Mesodermal cell (in vitro differentiated cells): Measurements from ENCODE around the gene CCM2.
"Not testable (repeated sequence)": the region's sequence is repeated elsewhere in the genome, so short reads cannot be mapped to it uniquely, and the experiment has no call there.

Experiments used
- H3K27ac ChIP-seq: 2 replicates; pipeline ENCODE4 v1.7.0; 2013; ENCODE audit warnings: mild to moderate bottlenecking, low read depth, low read length, moderate library complexity; ENCODE audit not compliant: severe bottlenecking
- H3K36me3 ChIP-seq: 2 replicates; pipeline ENCODE4 v1.7.1; 2013; ENCODE audit warnings: mild to moderate bottlenecking, low read length, moderate library complexity; ENCODE audit not compliant: control insufficient read depth, insufficient read depth
- H3K4me1 ChIP-seq: one replicate; pipeline ENCODE4 v1.7.1; 2013; ENCODE audit warnings: mild to moderate bottlenecking, low read length; ENCODE audit not compliant: insufficient read depth, control insufficient read depth, poor library complexity, severe bottlenecking
- H3K4me3 ChIP-seq: 2 replicates; pipeline ENCODE4 v1.7.0; 2013; ENCODE audit warnings: low read length, control low read depth, mild to moderate bottlenecking; ENCODE audit not compliant: insufficient read depth, poor library complexity, severe bottlenecking; ENCODE audit errors: extremely low read depth
- H3K9me3 ChIP-seq: 2 replicates; pipeline ENCODE4 v1.7.1; 2013; ENCODE audit warnings: mild to moderate bottlenecking, low read length, moderate library complexity; ENCODE audit not compliant: control insufficient read depth
- WGBS, 2 experiments: methylation state at CpG; one replicate each; pipeline ENCODE4 v1.1.5; 2013; ENCODE audit warnings: missing lambda C conversion rate in 2 of 2; ENCODE audit not compliant: insufficient coverage in 2 of 2; 5-methylcytosine and 5-hydroxymethylcytosine counted together

CCM2 gene

GRCh38 chr7:45108863-45109262 is 108.9 kb downstream of the CCM2 start:
- no peaks in the 10 kb centered on the region for H3K9me3 ChIP-seq
- peaks cover 60% of the 10 kb centered on the region for H3K36me3 ChIP-seq
- H3K4me1 ChIP-seq: peaks cover 16% of the 10 kb centered on the region
- H3K27ac ChIP-seq: no peak overlapping the region
- WGBS, 2 experiments: 94 to 98% methylated on average over 6 to 7 of the region's 8 CpGs
- no peak overlapping the region for H3K4me3 ChIP-seq

DNA sequence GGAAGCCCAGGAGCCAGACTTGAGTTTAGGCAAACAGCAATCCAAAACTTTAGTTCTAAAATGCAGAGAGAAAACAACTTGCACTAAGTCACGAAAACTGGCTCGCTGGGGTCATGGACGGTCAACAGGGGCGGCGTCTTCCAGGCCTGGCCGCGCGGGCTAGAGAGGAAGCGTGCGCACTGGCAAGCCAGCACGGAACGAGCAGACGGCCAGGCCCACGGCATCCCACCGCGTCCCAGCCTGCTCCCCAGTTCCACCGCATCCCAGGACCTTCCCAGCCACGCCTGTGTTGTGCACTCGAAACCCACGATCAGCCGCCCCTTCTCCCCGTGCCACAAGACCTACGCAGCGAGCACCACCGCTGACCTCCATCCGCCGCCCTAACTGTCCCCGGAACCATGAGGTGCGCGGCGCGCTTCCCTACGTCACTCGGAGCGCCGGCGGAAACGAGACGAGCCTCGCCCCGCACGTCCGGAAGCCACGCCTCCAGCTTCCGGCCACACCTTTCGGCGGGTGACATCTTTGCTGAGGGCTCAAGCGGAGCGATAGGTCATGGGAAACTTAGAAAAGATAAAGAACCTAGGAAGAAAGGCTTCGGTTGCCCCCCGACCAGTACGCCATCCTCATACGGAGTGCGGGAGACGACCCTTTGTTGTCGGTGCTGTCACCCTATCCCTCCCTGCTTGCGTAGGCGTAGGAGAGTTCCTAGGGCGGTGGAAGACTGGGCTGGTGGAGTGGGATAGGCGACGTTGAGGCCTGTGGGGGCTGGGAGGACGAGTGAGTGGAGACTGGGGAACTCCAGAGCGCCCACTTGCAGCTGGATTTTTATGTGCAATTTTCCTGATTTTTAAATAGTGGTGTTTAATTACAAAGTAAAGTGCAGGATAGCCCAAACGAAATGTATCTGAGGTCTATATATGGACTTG is 111.6 kb downstream of the CCM2 start, which contains the start of gene TBRG4:
Gene TBRG4, minus strand, starts transcription at position 400 of the 926 bp plus-strand sequence. CDS start 2,460 bp downstream, outside the sequence.
- peak within 1 kb of the TSS; percentile 86 for H3K4me3 ChIP-seq
- WGBS, 2 experiments: 0 to 1% methylated on average over 56 of the region's 64 CpGs
- no peaks in the 10 kb centered on the region for H3K9me3 ChIP-seq
- peak within 1 kb of the TSS; percentile 98 for H3K27ac ChIP-seq
- H3K4me1 ChIP-seq: peaks cover 16% of the 10 kb centered on the region
- H3K36me3 ChIP-seq: peaks cover 33% of the 10 kb centered on the region

DNA sequence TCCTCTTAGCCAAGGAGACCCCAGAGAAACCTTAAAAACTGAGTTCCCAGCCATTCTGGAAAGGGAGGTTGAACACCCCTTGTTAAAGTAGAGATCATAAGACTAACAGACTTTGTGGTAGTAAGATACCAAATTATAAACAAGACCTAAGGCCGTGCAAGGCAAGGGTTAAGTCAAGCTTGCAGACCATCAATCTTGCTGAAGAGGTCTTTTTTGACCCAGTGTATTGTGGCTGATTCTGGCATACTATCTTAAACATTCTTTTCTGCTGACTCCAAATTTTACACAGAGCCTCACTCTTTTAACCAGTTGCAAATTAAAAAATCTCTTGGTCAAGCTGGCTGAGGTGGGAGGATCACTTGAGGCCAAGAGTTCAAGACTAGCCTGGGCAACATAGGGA is 112.6 kb downstream of the CCM2 start:
- Histone ChIP-seq H3K4me3 (peak overlapping the region; percentile 86), H3K36me3 (peaks cover 22% of the 10 kb centered on the region), H3K27ac (peak overlapping the region; percentile 98), H3K4me1 (peaks cover 12% of the 10 kb centered on the region), H3K9me3 (no peaks in the 10 kb centered on the region)
- WGBS, 2 experiments: 100% methylated on average over 1 of the region's 1 CpG; no CpG with 5 or more reads in 1 of the 2 experiments

DNA sequence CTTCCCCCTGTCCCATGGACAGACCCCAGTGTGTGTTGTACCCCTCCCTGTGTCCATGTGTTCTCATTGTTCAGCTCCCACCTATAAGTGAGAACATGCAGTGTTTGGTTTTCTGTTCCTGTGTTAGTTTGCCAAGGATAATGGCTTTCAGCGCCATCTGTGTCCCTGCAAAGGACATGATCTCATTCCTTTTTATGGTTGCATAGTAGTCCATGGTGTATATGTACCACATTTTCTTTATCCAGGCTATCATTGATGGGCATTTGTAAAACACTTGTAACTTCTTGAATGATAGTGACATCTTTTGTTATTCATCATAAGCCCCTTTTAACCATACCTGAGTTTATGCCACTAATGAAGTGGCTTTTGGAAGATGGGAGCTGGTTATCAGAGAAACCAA is 114.3 kb downstream of the CCM2 start:
- WGBS, 2 experiments: 100% methylated on average over 1 of the region's 1 CpG; no CpG with 5 or more reads in 1 of the 2 experiments
- H3K4me3 ChIP-seq, H3K4me1 ChIP-seq, H3K36me3 ChIP-seq, H3K9me3 ChIP-seq, H3K27ac ChIP-seq: not testable (repeated sequence)

- Histone ChIP-seq H3K4me1 (peaks cover 6% of the 10 kb centered on the region), H3K4me3 (no peak overlapping the region), H3K27ac (no peak overlapping the region), H3K36me3 (peaks cover 3% of the 10 kb centered on the region), H3K9me3 (no peaks in the 10 kb centered on the region)
Observed at GRCh38 chr7:45114926-45115325, 114.9 kb downstream of the CCM2 start.

DNA sequence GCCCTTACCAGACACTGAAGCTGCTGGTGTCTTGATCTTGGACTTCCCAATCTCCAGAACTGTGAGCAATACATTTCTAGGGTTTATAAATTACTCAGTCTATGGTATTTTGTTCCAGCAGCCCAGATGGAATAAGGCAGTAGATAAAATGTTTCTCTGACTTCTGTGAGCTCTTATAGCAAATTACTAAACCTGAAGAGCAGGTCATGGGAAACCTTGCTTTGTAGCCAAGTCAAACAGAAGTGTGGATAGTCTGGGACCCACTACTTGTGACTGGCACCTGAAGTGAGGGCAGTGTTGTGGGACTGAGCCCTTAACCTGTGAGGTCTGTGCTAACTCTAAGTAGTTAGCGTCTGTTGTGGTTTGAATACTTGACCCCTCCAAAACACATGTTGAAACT is 116.0 kb downstream of the CCM2 start:
- H3K36me3 ChIP-seq: no peaks in the 10 kb centered on the region
- no peak overlapping the region for H3K27ac ChIP-seq
- no peaks in the 10 kb centered on the region for H3K4me1 ChIP-seq
- no peaks in the 10 kb centered on the region for H3K9me3 ChIP-seq
- WGBS, 2 experiments: no CpG with 5 or more reads among the region's 1 CpG
- no peak overlapping the region for H3K4me3 ChIP-seq

DNA sequence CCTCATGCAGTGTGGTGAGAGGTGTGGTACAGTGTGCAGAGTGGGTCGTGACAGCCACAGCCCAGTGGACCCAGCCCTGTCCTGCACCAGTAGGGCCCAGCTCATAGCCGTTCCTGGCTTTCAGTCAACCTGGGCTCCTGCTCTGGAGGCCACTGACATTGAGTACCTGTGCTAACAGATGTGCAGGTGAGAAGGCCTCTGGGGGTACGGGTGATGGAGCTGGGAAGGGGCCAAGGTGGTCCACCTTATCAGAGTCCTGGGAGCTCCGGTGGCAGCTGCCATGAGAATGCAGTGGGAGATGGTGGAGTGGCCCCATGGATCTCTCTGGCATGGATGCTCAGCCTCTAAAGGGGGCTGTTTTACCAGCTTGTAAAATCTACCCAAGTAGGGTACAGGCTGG is 117.6 kb downstream of the CCM2 start:
- Histone ChIP-seq H3K4me3 (no peak overlapping the region), H3K27ac (no peak overlapping the region)
- 72 to 78% methylated on average over 4 of the region's 4 CpGs for WGBS, 2 experiments

GRCh38 chr7:45118292-45118691 is 118.3 kb downstream of the CCM2 start:
- Histone ChIP-seq H3K4me1 (no peaks in the 10 kb centered on the region), H3K9me3 (no peaks in the 10 kb centered on the region), H3K27ac (no peak overlapping the region), H3K4me3 (no peak overlapping the region), H3K36me3 (no peaks in the 10 kb centered on the region)
- WGBS, 2 experiments: 90 to 100% methylated on average over 1 of the region's 4 CpGs

More for the DNA sequence above, 117.6 kb downstream of the CCM2 start:
- Histone ChIP-seq H3K4me1 (no peaks in the 10 kb centered on the region), H3K9me3 (no peaks in the 10 kb centered on the region), H3K36me3 (no peaks in the 10 kb centered on the region)

GRCh38 chr7:45118889-45119331 is 118.9 kb downstream of the CCM2 start:
- Histone ChIP-seq H3K9me3 (no peaks in the 10 kb centered on the region), H3K4me1 (no peaks in the 10 kb centered on the region), H3K27ac (no peak overlapping the region), H3K4me3 (no peak overlapping the region), H3K36me3 (no peaks in the 10 kb centered on the region)
- 81 to 94% methylated on average over 2 to 3 of the region's 3 CpGs for WGBS, 2 experiments

- WGBS, 2 experiments: no CpG with 5 or more reads among the region's 3 CpGs
Observed at GRCh38 chr7:45119550-45119949, 119.5 kb downstream of the CCM2 start.

More at GRCh38 chr7:45119550-45119949, 119.5 kb downstream of the CCM2 start:
- Histone ChIP-seq H3K36me3 (no peaks in the 10 kb centered on the region), H3K9me3 (no peaks in the 10 kb centered on the region), H3K27ac (no peak overlapping the region), H3K4me3 (no peak overlapping the region), H3K4me1 (no peaks in the 10 kb centered on the region)
